ENCODE measurements around the gene DAZ3. TPM values are rescaled to one million over a fixed set of nuclear protein-coding genes. Genes with fewer than 3 reads are reported as not detected.
"Not testable (repeated sequence)": the region's sequence is repeated elsewhere in the genome, so short reads cannot be mapped to it uniquely, and the experiment has no call there.

The DAZ3 gene
- total RNA-seq (not detected), polyA plus RNA-seq (not detected)
- long read RNA-seq, donor 1, result 0 reads
- long read RNA-seq, donor 2, result 0 reads

- DNase-seq; ATAC-seq (ENCODE audit: low FRiP score); H3K4me1 ChIP-seq (ENCODE audit: control insufficient read depth in 1 of 2, insufficient read depth in 2 of 2, low read length in 2 of 2); H3K9me3 ChIP-seq (ENCODE audit: control insufficient read depth, low read length); H3K27ac ChIP-seq (ENCODE audit: low read depth in 1 of 2, low read length in 2 of 2); H3K36me3 ChIP-seq (ENCODE audit: control insufficient read depth in 1 of 2, insufficient read depth in 2 of 2, low read length in 1 of 2); H3K4me3 ChIP-seq (ENCODE audit: low read length in 2 of 2); H3K27me3 ChIP-seq (ENCODE audit: control insufficient read depth in 1 of 2, insufficient read depth in 2 of 2, low read length in 1 of 2); intact Hi-C loops (cut with DNase I): not testable (repeated sequence)
- WGBS, 2 donors, result no CpG with 5 or more reads among the region's 23 CpGs
These were observed at the start of gene DAZ3 for GRCh38 chrY:24813293-24813692. Gene DAZ3 (minus strand): TSS chrY:24813393. CDS start chrY:24813185, 208 bp downstream.

- H3K36me3 ChIP-seq (ENCODE audit: control insufficient read depth in 1 of 2, insufficient read depth in 2 of 2, low read length in 1 of 2); ATAC-seq (ENCODE audit: low FRiP score); H3K27me3 ChIP-seq (ENCODE audit: control insufficient read depth in 1 of 2, insufficient read depth in 2 of 2, low read length in 1 of 2); H3K4me3 ChIP-seq (ENCODE audit: low read length in 2 of 2); H3K4me1 ChIP-seq (ENCODE audit: control insufficient read depth in 1 of 2, insufficient read depth in 2 of 2, low read length in 2 of 2); H3K27ac ChIP-seq (ENCODE audit: low read depth in 1 of 2, low read length in 2 of 2); H3K9me3 ChIP-seq (ENCODE audit: control insufficient read depth, low read length); intact Hi-C loops (cut with DNase I); DNase-seq: not testable (repeated sequence)
- WGBS, 2 donors, result 97% methylated on average over 10 of the region's 23 CpGs; no CpG with 5 or more reads in 1 of the 2 donors
These were observed 20.4 kb upstream of the DAZ3 start, which contains the start of gene DAZ4 for GRCh38 chrY:24833619-24834018. Gene DAZ4 (plus strand): TSS chrY:24833919. CDS start chrY:24834127, 208 bp downstream.

GRCh38 chrY:24825069-24825468 is 11.9 kb upstream of the DAZ3 start:
- no CpG with 5 or more reads among the region's 4 CpGs for WGBS, 2 donors
- H3K27me3 ChIP-seq (ENCODE audit: control insufficient read depth in 1 of 2, insufficient read depth in 2 of 2, low read length in 1 of 2); H3K4me1 ChIP-seq (ENCODE audit: control insufficient read depth in 1 of 2, insufficient read depth in 2 of 2, low read length in 2 of 2); DNase-seq; ATAC-seq (ENCODE audit: low FRiP score); H3K9me3 ChIP-seq (ENCODE audit: control insufficient read depth, low read length); H3K4me3 ChIP-seq (ENCODE audit: low read length in 2 of 2); H3K27ac ChIP-seq (ENCODE audit: low read depth in 1 of 2, low read length in 2 of 2); H3K36me3 ChIP-seq (ENCODE audit: control insufficient read depth in 1 of 2, insufficient read depth in 2 of 2, low read length in 1 of 2); intact Hi-C loops (cut with DNase I): not testable (repeated sequence)

GRCh38 chrY:24824184-24824879 is 11.1 kb upstream of the DAZ3 start:
- H3K4me3 ChIP-seq (ENCODE audit: low read length in 2 of 2); H3K36me3 ChIP-seq (ENCODE audit: control insufficient read depth in 1 of 2, insufficient read depth in 2 of 2, low read length in 1 of 2); ATAC-seq (ENCODE audit: low FRiP score); intact Hi-C loops (cut with DNase I); H3K27me3 ChIP-seq (ENCODE audit: control insufficient read depth in 1 of 2, insufficient read depth in 2 of 2, low read length in 1 of 2); H3K4me1 ChIP-seq (ENCODE audit: control insufficient read depth in 1 of 2, insufficient read depth in 2 of 2, low read length in 2 of 2); H3K9me3 ChIP-seq (ENCODE audit: control insufficient read depth, low read length); H3K27ac ChIP-seq (ENCODE audit: low read depth in 1 of 2, low read length in 2 of 2); DNase-seq: not testable (repeated sequence)
- WGBS, 2 donors, result 28% methylated on average over 1 of the region's 4 CpGs; no CpG with 5 or more reads in 1 of the 2 donors

- H3K36me3 ChIP-seq (ENCODE audit: control insufficient read depth in 1 of 2, insufficient read depth in 2 of 2, low read length in 1 of 2); H3K27ac ChIP-seq (ENCODE audit: low read depth in 1 of 2, low read length in 2 of 2); H3K9me3 ChIP-seq (ENCODE audit: control insufficient read depth, low read length); H3K4me3 ChIP-seq (ENCODE audit: low read length in 2 of 2); ATAC-seq (ENCODE audit: low FRiP score); intact Hi-C loops (cut with DNase I); H3K4me1 ChIP-seq (ENCODE audit: control insufficient read depth in 1 of 2, insufficient read depth in 2 of 2, low read length in 2 of 2); H3K27me3 ChIP-seq (ENCODE audit: control insufficient read depth in 1 of 2, insufficient read depth in 2 of 2, low read length in 1 of 2); DNase-seq: not testable (repeated sequence)
- no CpG with 5 or more reads among the region's 3 CpGs for WGBS, 2 donors
These were observed 8.6 kb upstream of the DAZ3 start for GRCh38 chrY:24821836-24822235.

Other genes starting within 250 kb of the DAZ3 start
- gene BPY2B, start 195.4 kb downstream of the DAZ3 start, total RNA-seq, result not detected
- gene BPY2B, start 195.4 kb downstream of the DAZ3 start, polyA plus RNA-seq, result not detected
- gene DAZ4, start 20.5 kb upstream of the DAZ3 start, total RNA-seq, result not detected
- gene DAZ4, start 20.5 kb upstream of the DAZ3 start, polyA plus RNA-seq, result not detected
- not detected for gene BPY2C, start 238.7 kb upstream of the DAZ3 start, total RNA-seq
- not detected for gene BPY2C, start 238.7 kb upstream of the DAZ3 start, polyA plus RNA-seq